Mesenchymal stem cell (in vitro differentiated cells and primary cell): ENCODE measurements around the gene GTF3C1.

Experiments
- DNase-seq: peaks from one replicate; pipeline ENCODE4 v3.0.0-alpha.2; 2013
- H2AFZ ChIP-seq: one replicate; pipeline ENCODE4 v1.6.1; 2013; ENCODE audit warnings: low read depth, mild to moderate bottlenecking, control low read depth, inconsistent platforms, low read length, moderate library complexity
- H2AK5ac ChIP-seq: 2 replicates; pipeline ENCODE4 v1.6.1; 2013; ENCODE audit warnings: low read length, moderate library complexity, mild to moderate bottlenecking, inconsistent platforms; ENCODE audit not compliant: severe bottlenecking
- H2BK120ac ChIP-seq: one replicate; pipeline ENCODE4 v1.6.1; 2013; ENCODE audit warnings: low read depth, mild to moderate bottlenecking, inconsistent platforms, low read length, moderate library complexity
- H2BK12ac ChIP-seq, 2 experiments: one replicate each; pipeline ENCODE4 v1.6.1; 2013; ENCODE audit warnings: inconsistent platforms in 2 of 2, low read length in 2 of 2, mild to moderate bottlenecking in 2 of 2, moderate library complexity in 2 of 2, control low read depth in 1 of 2
- H2BK15ac ChIP-seq: one replicate; pipeline ENCODE4 v1.6.1; 2013; ENCODE audit warnings: mild to moderate bottlenecking, low read depth, inconsistent platforms; ENCODE audit not compliant: poor library complexity, severe bottlenecking
- H2BK5ac ChIP-seq: 2 replicates; pipeline ENCODE4 v1.6.1; 2013; ENCODE audit warnings: low read depth, mild to moderate bottlenecking, low read length, control low read depth, inconsistent platforms; ENCODE audit not compliant: poor library complexity, severe bottlenecking
- H3K14ac ChIP-seq, 2 experiments: one replicate each; pipeline ENCODE4 v1.6.1; 2013; ENCODE audit warnings: inconsistent platforms in 2 of 2, low read length in 2 of 2, control low read depth in 1 of 2, mild to moderate bottlenecking in 1 of 2, moderate library complexity in 1 of 2
- H3K18ac ChIP-seq, 2 experiments: one replicate each; pipeline ENCODE4 v1.6.1; 2013; ENCODE audit warnings: inconsistent platforms in 2 of 2, low read length in 2 of 2, control low read depth in 1 of 2, low read depth in 1 of 2, mild to moderate bottlenecking in 1 of 2
- H3K23ac ChIP-seq, 2 experiments: one replicate each; pipeline ENCODE4 v1.6.1; 2013; ENCODE audit warnings: inconsistent platforms in 2 of 2, low read length in 2 of 2, mild to moderate bottlenecking in 2 of 2, moderate library complexity in 2 of 2, control low read depth in 1 of 2
- H3K27ac ChIP-seq: 2 replicates; pipeline ENCODE4 v1.5.1; 2013; ENCODE audit warnings: mild to moderate bottlenecking, moderate library complexity, low read length, control low read depth, inconsistent platforms; ENCODE audit not compliant: poor library complexity, severe bottlenecking
- H3K27me3 ChIP-seq, 2 experiments: 2 replicates each; pipeline versions ENCODE4 v1.6.1 to v1.7.0; 2013; ENCODE audit warnings: low read length in 2 of 2, mild to moderate bottlenecking in 2 of 2, moderate library complexity in 2 of 2, control low read depth in 1 of 2, inconsistent platforms in 1 of 2; ENCODE audit not compliant: control insufficient read depth in 1 of 2, insufficient read depth in 1 of 2
- H3K36me3 ChIP-seq, 2 experiments: 2 replicates each; pipeline versions ENCODE4 v1.6.1 to v1.7.0; 2013; ENCODE audit warnings: low read length in 2 of 2, control low read depth in 1 of 2, inconsistent platforms in 1 of 2, low read depth in 1 of 2, mild to moderate bottlenecking in 1 of 2; ENCODE audit not compliant: insufficient read depth in 2 of 2, control insufficient read depth in 1 of 2
- H3K4ac ChIP-seq, 2 experiments: one replicate each; pipeline ENCODE4 v1.6.1; 2013; ENCODE audit warnings: inconsistent platforms in 2 of 2, low read length in 2 of 2, mild to moderate bottlenecking in 2 of 2, moderate library complexity in 2 of 2, control low read depth in 1 of 2, low read depth in 1 of 2
- H3K4me1 ChIP-seq: 2 replicates; pipeline ENCODE4 v1.6.1; 2013; ENCODE audit warnings: low read depth, low read length, control low read depth; ENCODE audit not compliant: control insufficient read depth, insufficient read depth
- H3K4me2 ChIP-seq: 2 replicates; pipeline ENCODE4 v1.6.1; 2013; ENCODE audit warnings: low read length, mild to moderate bottlenecking, inconsistent platforms; ENCODE audit not compliant: poor library complexity, severe bottlenecking
- H3K4me3 ChIP-seq, 2 experiments: 2 replicates each; pipeline versions ENCODE4 v1.5.1 to v1.7.0; 2013; ENCODE audit warnings: low read length in 2 of 2, mild to moderate bottlenecking in 2 of 2, control low read depth in 1 of 2, low read depth in 1 of 2; ENCODE audit not compliant: insufficient read depth in 1 of 2
- H3K79me1 ChIP-seq: replicated peaks from 2 replicates; pipeline ENCODE4 v1.6.1; 2013; ENCODE audit warnings: mild to moderate bottlenecking, control low read depth, low read length, inconsistent platforms; ENCODE audit not compliant: poor library complexity, severe bottlenecking
- H3K9ac ChIP-seq: 2 replicates; pipeline ENCODE4 v1.7.0; 2013; ENCODE audit warnings: mild to moderate bottlenecking, low read length, moderate library complexity
- H3K9me3 ChIP-seq: 2 replicates; pipeline ENCODE4 v1.7.0; 2013; ENCODE audit warnings: mild to moderate bottlenecking, low read length; ENCODE audit not compliant: control insufficient read depth
- H4K8ac ChIP-seq: one replicate; pipeline ENCODE4 v1.6.1; 2013; ENCODE audit warnings: inconsistent platforms, mild to moderate bottlenecking, low read length, moderate library complexity
- H4K91ac ChIP-seq: one replicate; pipeline ENCODE4 v1.6.1; 2013; ENCODE audit warnings: mild to moderate bottlenecking, low read length, inconsistent platforms
- WGBS: methylation state at CpG from one replicate; pipeline ENCODE4 v1.1.7; 2013; ENCODE audit warnings: mixed read lengths; 5-methylcytosine and 5-hydroxymethylcytosine counted together

GTF3C1 gene

DNA sequence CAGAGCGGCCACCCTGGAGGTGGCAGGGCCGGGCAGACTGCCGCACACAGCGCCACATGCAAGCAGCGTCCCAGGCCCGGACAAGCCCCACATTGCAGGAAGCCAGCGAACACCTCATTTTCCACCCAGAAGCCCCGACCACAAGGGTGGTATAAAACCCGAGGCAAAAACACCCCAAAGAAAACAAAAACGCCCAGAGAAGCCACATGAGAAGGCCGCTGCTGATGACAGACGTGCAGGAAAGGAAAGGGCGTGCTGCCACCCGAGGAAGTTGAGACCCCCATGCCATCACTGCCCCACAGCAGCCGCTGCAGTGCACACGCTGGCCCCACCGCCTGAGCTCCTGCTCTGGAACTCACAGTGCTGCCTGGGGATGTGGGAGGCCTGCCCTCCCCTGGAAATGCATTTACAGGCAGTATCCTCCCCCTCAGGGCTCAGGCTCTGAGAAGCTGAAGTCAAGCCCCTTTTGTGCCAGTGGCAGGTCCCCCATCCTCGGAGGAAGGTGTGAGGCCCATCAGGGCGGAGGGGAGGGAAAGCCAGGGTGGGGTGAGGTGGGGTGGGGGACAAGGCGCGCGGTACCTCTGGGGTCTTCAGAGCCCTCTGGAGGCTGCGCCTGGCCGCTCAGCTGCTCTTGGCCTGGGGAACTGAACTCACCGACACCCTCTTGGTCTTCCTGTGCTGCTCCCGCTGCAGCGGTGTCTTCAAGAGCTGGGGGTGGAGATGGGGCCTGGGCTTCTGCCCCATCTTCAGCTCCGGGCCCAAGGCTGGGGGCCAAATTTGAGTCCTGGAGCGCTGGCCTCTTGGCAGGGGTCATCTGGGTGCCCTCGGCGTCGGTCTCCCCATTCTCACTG is 85.7 kb downstream of the GTF3C1 start:
- Histone ChIP-seq H2AFZ (no peak overlapping the region), H2BK5ac (no peak overlapping the region), H3K4me2 (no peak overlapping the region), H3K23ac (no peak overlapping the region), H3K18ac (no peak overlapping the region), H4K91ac (no peak overlapping the region), H3K9me3 (peaks cover 9% of the 10 kb centered on the region), H2BK15ac (no peak overlapping the region), H2BK12ac (no peak overlapping the region), H3K36me3 (peaks cover 81 to 96% of the 10 kb centered on the region in 2 experiments), H3K79me1 (peaks cover 11% of the 10 kb centered on the region), H3K4ac (no peak overlapping the region), H3K27me3 (no peaks in the 10 kb centered on the region), H4K8ac (no peak overlapping the region), H2AK5ac (no peak overlapping the region), H3K27ac (no peak overlapping the region), H2BK120ac (no peak overlapping the region), H3K9ac (no peak overlapping the region), H3K14ac (no peak overlapping the region), H3K4me1 (peaks cover 44% of the 10 kb centered on the region), H3K4me3 (no peak overlapping the region)
- DNase-seq: no peak
- 97% methylated on average over 32 of the region's 32 CpGs for WGBS

DNA sequence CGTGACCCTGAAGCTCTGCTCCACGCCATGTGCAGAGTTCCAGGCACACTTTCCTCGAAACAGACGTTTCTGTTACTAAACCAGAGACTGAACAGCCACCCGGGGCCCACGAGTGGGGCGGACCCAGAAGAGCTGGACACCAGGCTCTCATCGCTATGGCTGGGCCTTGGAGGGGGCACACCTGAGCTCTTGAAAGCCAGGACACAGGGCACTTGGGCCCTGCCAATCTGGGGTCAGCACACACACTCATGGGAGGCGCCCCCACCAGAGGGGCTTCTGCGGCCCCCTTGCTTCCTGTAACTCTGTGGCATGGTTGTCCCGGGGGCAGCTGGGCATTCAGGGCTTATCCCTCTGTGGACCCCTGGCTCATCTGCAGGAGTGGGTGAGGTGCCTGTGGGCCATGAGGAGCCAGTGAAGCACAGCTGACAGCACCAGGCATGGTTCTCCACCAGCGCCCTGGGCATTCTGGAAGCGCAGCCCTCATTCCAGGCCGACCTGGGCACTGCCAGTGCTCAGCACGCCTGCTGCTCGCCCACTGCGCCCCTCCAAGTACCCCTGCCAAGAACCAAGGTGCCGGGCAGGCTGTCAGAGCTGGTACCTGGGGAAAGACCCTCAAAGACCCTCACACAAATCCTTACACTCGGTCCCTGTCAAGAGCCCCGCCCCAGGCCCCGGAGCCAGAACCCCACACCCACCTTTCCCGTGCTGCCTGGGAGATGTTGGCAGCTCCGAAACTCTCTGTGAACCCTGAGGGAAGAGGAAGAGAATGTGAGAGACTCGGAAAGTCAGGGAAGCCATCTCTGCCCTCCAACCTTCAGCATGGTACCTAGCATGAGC is 86.6 kb downstream of the GTF3C1 start:
- no peak overlapping the region for H3K18ac ChIP-seq
- H3K4me1 ChIP-seq: peaks cover 44% of the 10 kb centered on the region
- no peak for DNase-seq
- peaks cover 9% of the 10 kb centered on the region for H3K79me1 ChIP-seq
- H3K23ac ChIP-seq: no peak overlapping the region
- H3K27me3 ChIP-seq: no peaks in the 10 kb centered on the region
- no peak overlapping the region for H2AFZ ChIP-seq
- no peak overlapping the region for H2BK12ac ChIP-seq
- H3K9ac ChIP-seq: no peak overlapping the region
- no peak overlapping the region for H3K4ac ChIP-seq
- peak overlapping the region; percentile 78 for H2AK5ac ChIP-seq
- no peak overlapping the region for H2BK15ac ChIP-seq
- no peak overlapping the region for H2BK120ac ChIP-seq
- H3K4me3 ChIP-seq: no peak overlapping the region
- no peak overlapping the region for H2BK5ac ChIP-seq
- no peak overlapping the region for H4K8ac ChIP-seq
- H3K36me3 ChIP-seq: peaks cover 78 to 91% of the 10 kb centered on the region in 2 experiments
- H3K9me3 ChIP-seq: peaks cover 9% of the 10 kb centered on the region
- WGBS: 96% methylated on average over 21 of the region's 24 CpGs
- peak overlapping the region in 1 of 2 experiments; percentile 6 for H3K14ac ChIP-seq
- no peak overlapping the region for H3K4me2 ChIP-seq
- no peak overlapping the region for H4K91ac ChIP-seq
- H3K27ac ChIP-seq: no peak overlapping the region

DNA sequence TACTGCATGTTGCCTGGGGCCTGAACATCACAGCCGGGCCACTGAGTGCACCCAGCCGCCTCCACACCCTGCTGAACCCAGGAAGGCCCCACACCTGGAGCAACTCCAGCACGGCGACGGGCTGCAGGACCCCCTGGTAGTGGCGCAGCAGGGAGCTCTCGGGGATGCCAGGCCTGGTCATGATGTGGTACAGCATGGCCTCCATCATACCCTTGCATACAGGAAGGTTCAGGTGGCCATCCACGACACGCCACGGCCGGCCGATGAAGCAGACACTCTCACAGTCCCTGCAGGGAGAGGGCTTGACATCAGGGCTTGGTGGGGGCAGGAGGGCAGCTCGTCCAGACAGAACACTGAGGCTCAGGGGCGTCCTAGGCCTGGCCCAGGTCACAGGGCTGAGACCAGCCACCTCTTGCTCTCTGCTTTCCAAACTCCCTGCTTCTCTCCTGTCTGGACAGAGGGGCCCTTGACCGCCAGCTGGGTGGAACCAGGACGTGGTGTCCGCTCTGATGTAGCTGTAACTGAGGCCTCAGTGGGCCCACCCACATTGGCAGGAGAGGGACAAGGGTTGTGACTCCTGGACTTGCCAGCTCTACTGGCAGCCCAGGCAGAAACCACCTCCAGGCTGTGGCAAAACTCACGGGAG is 87.4 kb downstream of the GTF3C1 start:
- H2AK5ac ChIP-seq: peak overlapping the region; percentile 78
- no peak overlapping the region for H3K4me3 ChIP-seq
- peak overlapping the region; percentile 14 to 32 for H3K18ac ChIP-seq
- H3K4me2 ChIP-seq: no peak overlapping the region
- H3K27ac ChIP-seq: peak overlapping the region; percentile 79
- peaks cover 8% of the 10 kb centered on the region for H3K9me3 ChIP-seq
- peaks cover 9% of the 10 kb centered on the region for H3K79me1 ChIP-seq
- H3K23ac ChIP-seq: no peak overlapping the region
- H2BK15ac ChIP-seq: no peak overlapping the region
- no peak overlapping the region for H3K9ac ChIP-seq
- H2BK120ac ChIP-seq: no peak overlapping the region
- H4K91ac ChIP-seq: peak overlapping the region; percentile 40
- no peak overlapping the region for H2BK5ac ChIP-seq
- H4K8ac ChIP-seq: peak overlapping the region; percentile 48
- peak overlapping the region in 1 of 2 experiments; percentile 6 for H3K14ac ChIP-seq
- no peak for DNase-seq
- peaks cover 74 to 83% of the 10 kb centered on the region in 2 experiments for H3K36me3 ChIP-seq
- no peak overlapping the region for H3K4ac ChIP-seq
- WGBS: 94% methylated on average over 18 of the region's 18 CpGs
- H2BK12ac ChIP-seq: peak overlapping the region in 1 of 2 experiments; percentile 2
- peaks cover 46% of the 10 kb centered on the region for H3K4me1 ChIP-seq
- no peak overlapping the region for H2AFZ ChIP-seq
- no peaks in the 10 kb centered on the region for H3K27me3 ChIP-seq
